Activated CD8-positive, alpha-beta memory T cell treated with anti-CD3 and anti-CD28 coated beads for 36 hours (primary cell): ENCODE results near the gene LRRC4C. TPM values are rescaled to one million over a fixed set of nuclear protein-coding genes. Genes with fewer than 3 reads are reported as not detected.

ENCODE experiments used
- CTCF ChIA-PET: fragments of 350-600 bp; sonication (Branson Sonifier 250); formaldehyde crosslinking; loops from one replicate; lab custom pipeline; 2021; ENCODE audit warnings: antibody characterized with exemption; lab: Charles Lee
- POLR2A ChIA-PET: fragments of 350-600 bp; sonication (Branson Sonifier 250); formaldehyde crosslinking; loops from one replicate; lab custom pipeline; 2021; ENCODE audit warnings: antibody characterized with exemption; lab: Charles Lee
- total RNA-seq, 2 experiments: library from RNA; stranded (reverse); gene quantifications; one replicate each; pipeline ENCODE4 v1.2.3, GENCODE V29; 2021

Gene LRRC4C
- total RNA-seq, 2 experiments from 2014 or later: not detected

- ChIA-PET POLR2A (no interaction called here), CTCF (no interaction called here)
Observed at GRCh38 chr11:41431784-41432183, 27.7 kb downstream of the LRRC4C start.

- ChIA-PET POLR2A (no interaction called here), CTCF (no interaction called here)
Observed at GRCh38 chr11:41419901-41420300, 39.6 kb downstream of the LRRC4C start.

GRCh38 chr11:41414771-41415440, 44.5 kb downstream of the LRRC4C start:
- POLR2A ChIA-PET: no interaction called here
- CTCF ChIA-PET: no interaction called here

GRCh38 chr11:41413843-41414242, 45.6 kb downstream of the LRRC4C start:
- ChIA-PET POLR2A (no interaction called here), CTCF (interaction anchor here (1.1 kb wide), 1 partner anchor 58 kb away, joined by 3 read pairs; no protein-coding TSS in a partner anchor)

DNA sequence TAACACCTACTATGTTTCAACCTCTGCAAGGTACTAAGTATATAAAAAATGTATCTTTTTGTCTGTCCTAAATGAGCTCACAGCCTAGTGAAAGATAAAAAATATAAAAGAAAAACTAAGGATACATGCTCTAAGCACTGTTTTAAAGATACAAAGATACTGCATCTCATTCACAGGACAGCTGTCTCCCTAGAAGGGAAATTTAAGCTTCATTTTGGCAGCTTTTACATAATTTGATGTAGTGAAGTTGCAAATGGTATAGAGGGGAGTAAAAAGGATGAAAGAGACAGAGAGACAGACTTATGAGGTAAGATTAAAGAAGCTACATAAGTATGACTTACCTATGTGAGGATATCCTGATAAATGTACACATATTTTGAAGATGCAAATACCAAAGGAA, 53.6 kb downstream of the LRRC4C start:
- CTCF ChIA-PET: no interaction called here
- POLR2A ChIA-PET: no interaction called here

GRCh38 chr11:41404109-41404508, 55.3 kb downstream of the LRRC4C start:
- ChIA-PET CTCF (no interaction called here), POLR2A (no interaction called here)

- POLR2A ChIA-PET: no interaction called here
- CTCF ChIA-PET: no interaction called here
Observed at GRCh38 chr11:41403458-41403857, 56.0 kb downstream of the LRRC4C start.

DNA sequence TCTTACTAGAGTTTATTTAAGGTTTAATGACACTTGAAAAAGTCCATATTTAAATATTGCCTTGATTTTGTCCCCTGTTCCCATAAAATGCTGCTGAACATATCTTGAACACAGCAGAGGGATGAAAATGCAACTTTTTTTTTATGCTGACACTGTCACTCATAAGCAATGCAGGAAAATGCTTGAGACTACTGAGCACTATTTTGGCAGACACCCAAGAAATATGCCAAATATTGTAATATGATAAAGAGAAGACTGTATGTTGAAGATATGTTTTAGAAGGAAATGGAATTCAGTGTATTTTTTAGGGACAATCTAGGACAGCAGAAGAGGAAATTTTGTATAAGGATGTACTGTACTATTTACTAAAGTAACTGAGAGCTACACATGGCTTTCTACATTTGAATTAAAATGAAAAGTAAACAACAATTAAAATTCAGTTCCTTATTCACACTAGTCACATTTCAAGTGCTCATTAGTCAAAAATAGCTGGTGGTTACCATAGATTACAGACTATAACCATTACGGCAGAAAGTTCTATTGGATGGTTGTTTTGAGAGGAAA, 58.6 kb downstream of the LRRC4C start:
- CTCF ChIA-PET: no interaction called here
- POLR2A ChIA-PET: no interaction called here

DNA sequence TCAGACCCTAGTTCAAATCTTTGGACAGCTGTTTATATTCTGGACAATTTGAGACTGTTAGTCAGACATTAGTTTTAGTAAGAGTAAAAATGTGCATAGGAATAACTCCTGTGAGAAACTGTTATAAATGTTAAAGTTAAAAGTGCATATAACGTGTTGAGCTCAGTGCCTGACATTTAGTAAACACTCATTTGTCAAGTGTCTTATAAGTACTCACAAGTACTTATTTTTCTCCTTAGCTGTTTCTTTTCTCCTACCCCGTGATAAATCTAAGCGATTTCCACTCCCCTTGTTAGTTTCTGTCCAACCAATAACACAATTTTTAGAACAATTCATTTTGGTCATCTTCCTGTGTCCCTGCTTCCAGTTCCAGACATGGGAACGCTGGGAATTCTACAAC, 59.3 kb downstream of the LRRC4C start:
- ChIA-PET POLR2A (no interaction called here), CTCF (no interaction called here)

DNA sequence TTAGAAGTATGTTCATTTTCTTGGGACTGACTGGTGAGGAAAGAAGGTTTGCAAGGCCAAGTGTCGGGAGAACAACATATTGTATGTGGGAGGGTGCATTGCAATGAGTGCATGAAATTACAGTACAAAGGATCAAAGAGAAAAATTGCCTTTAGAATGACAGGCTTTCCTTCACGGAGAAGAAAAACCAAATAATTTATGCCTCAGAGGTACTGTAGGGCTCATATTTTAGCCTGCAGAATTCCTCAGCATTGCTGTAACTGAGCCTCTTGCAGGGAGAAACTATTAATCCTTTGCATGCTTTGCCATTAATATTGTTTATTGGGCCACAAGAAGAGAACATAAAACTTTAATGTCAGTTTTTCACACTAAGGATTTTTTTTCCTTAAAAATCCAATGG, 60.1 kb downstream of the LRRC4C start:
- CTCF ChIA-PET: no interaction called here
- POLR2A ChIA-PET: no interaction called here

- ChIA-PET POLR2A (no interaction called here), CTCF (no interaction called here)
Observed at GRCh38 chr11:41398175-41398574, 61.3 kb downstream of the LRRC4C start.

DNA sequence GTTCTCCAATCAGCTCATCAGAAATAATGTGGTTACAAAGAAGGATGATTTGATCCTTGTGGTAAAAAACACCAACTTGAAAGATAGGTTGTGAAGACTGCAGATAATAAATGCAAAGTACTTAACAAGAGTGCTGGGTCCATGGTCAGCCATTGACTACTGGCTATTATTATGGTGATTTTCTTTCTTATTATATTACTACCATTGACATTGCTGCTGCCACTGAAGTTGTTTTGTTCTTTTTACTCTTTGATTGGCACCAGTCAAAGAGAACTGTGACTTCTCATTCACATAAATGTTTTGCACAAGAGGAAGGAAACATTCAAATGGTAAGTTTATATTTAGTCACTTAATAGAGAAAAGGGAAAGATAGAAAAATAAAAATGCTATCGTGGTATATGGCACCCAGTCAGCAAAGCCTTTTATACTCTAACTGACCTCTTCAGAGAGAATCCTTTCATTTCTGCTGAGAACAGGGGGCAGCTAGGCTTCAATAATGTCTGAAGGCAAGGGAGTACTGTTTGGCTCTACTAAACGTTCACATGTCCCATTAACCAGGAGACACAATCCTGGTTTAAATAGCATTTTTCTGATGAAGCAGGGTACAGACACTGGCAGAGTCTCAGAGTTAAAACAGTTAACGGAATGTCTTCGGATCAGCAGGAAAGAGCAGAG, 64.8 kb downstream of the LRRC4C start:
- POLR2A ChIA-PET: no interaction called here
- CTCF ChIA-PET: no interaction called here

DNA sequence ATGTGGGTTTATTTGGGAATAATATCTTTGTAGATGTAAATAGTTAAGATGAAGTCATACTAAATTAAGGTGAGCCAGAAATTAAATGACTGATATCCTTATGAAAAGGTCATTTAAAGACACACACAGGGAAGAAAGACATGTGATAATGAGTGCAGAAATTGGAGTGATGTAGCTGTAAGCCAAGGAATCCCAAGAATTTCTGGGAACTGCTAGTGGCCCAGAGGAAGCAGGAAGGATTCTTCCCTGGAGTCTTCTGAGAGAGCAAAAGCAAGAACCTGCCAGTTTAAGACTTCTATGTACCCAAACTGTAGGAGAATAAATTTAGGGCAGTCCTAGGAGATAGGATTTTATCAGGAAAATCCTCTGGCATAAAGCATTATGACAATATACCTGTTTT, 66.9 kb downstream of the LRRC4C start:
- CTCF ChIA-PET: no interaction called here
- POLR2A ChIA-PET: no interaction called here

DNA sequence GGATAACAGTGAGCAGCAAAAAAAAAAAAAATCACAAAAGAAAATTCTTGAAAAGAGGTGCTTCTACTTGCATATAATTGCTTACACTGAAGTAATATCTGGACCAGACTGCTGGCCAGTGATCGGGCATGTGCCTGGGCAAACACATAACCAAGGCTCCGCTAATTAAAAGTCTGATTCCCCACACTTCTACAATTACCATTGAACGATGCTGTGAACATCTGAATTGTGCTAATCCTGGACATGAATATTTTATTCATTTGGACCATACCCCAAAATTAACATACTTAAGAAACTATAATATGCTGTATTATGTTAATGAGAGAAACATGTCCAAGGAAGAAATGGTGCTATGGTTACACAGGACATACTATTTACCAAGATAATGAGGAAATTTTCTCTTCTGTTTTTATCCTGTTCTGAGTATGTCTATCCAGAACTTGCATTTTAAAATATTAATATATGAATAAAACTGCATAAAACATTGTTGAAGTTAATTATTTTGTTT, 69.8 kb downstream of the LRRC4C start:
- POLR2A ChIA-PET: no interaction called here
- CTCF ChIA-PET: interaction anchor here (0.6 kb wide), 1 partner anchor 727 kb away, joined by 3 read pairs; no protein-coding TSS in a partner anchor

GRCh38 chr11:41384329-41384728, 75.1 kb downstream of the LRRC4C start:
- POLR2A ChIA-PET: no interaction called here
- CTCF ChIA-PET: no interaction called here

GRCh38 chr11:41383768-41384167, 75.7 kb downstream of the LRRC4C start:
- CTCF ChIA-PET: no interaction called here
- POLR2A ChIA-PET: no interaction called here

- ChIA-PET CTCF (no interaction called here), POLR2A (no interaction called here)
Observed at GRCh38 chr11:41382927-41383326, 76.5 kb downstream of the LRRC4C start.

- ChIA-PET POLR2A (no interaction called here), CTCF (no interaction called here)
Observed at GRCh38 chr11:41379084-41379483, 80.4 kb downstream of the LRRC4C start.

DNA sequence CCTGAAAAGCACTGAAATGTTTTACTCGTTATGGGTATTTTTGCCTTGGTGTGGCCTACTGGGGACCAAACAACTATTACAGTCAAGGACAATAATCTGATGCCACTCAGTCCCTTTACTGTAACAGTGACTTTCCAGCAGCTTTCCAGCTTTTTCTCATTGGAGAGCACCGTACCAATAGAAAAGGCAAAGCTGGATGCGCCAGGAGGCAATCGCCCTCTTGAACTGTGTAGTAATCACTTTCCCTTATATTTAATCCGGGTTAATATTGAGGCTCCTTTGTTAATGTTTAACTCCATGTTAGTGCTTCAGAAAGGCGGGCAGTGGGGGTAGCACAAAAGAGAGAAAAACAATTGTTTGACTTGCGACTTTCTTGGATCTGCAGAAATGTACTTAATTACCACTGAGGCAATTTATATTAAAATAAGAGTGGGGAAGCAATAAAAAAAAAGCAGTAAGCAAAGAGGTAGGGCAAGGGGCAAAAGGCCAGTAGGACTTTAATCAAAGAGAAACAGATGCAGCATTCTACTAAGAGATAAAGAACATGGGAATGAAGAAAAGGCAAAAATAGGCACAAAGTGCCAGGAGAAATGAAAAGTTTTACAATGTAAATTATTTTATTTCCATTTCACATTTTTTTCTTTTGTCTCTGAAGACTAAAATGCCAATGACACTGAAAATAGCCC, 81.6 kb downstream of the LRRC4C start:
- CTCF ChIA-PET: no interaction called here
- POLR2A ChIA-PET: no interaction called here

DNA sequence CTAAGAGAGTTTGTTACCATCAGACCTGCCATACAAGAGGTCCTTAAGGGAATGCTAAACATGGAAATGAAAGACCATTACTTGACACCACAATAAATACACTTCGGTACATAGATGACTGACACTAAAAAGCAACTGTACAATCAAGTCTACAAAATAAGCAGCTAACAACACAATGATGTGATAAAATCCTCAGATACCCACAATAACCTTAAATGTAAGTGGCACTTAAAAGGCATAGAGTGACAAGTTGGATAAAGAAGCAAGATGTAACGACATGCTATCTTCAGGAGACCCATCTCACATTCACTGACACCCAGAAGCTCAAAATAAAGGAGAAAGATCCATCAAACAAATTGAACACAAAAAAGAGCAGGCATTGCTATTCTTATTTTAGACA, 107.6 kb downstream of the LRRC4C start:
- ChIA-PET POLR2A (no interaction called here), CTCF (no interaction called here)
